ENCODE data around the gene TBX10.
"Not testable (repeated sequence)": the region's sequence is repeated elsewhere in the genome, so short reads cannot be mapped to it uniquely, and the experiment has no call there.

The TBX10 gene

GRCh38 chr11:67667490-67668191, 28.1 kb upstream of the TBX10 start:
- ATAC-seq: peak; percentile 81
- Mint-ChIP-seq H3K36me3 (no peaks in the 10 kb centered on the region), H3K4me1 (peaks cover 6% of the 10 kb centered on the region), H3K27me3 (peaks cover 22% of the 10 kb centered on the region), H3K27ac (no peak overlapping the region), H3K4me3 (no peak overlapping the region), H3K9me3 (no peaks in the 10 kb centered on the region)

DNA sequence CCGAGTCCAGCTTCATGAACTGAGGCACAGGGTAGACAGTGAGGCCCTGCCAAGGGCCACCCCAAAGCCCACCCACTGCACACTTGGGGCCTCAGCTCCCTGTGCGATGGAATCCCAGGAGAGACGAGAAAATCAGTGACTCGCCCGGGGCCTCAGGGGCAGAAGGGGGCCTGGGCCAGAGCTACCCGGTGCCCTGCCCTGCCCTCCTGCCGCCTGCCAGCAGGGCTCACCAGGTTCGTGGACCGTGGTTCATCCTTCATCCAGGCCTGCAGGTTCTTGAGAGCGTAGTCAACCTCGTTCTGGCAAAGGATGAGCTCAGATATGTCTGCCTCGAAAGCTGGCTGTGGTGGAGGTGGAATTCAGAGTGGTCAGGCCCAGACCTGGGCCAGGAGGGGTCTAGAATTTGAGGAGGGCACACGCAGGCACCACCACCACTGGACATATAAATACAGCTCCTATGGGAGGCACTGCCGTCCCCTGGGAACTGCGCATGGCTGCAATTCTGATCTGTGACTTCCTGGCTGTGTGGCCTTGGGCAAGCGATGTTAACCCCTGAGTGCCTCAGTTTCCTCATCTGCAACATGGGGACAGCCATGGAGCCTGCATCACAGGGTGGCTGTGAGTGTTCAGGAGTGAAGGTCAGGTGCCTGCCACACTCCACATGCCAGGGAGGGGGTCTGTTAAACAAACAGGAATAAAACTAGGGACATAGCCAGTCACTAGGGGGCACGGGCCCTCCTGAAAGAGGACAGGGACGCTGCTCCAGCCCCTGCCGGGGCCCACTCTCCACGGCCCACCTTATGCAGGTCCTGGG, 27.3 kb upstream of the TBX10 start:
- Mint-ChIP-seq H3K27me3 (peaks cover 17% of the 10 kb centered on the region), H3K36me3 (no peaks in the 10 kb centered on the region), H3K4me1 (peaks cover 6% of the 10 kb centered on the region), H3K9me3 (no peaks in the 10 kb centered on the region), H3K27ac (no peak overlapping the region), H3K4me3 (no peak overlapping the region)
- peak; percentile 27 for ATAC-seq

DNA sequence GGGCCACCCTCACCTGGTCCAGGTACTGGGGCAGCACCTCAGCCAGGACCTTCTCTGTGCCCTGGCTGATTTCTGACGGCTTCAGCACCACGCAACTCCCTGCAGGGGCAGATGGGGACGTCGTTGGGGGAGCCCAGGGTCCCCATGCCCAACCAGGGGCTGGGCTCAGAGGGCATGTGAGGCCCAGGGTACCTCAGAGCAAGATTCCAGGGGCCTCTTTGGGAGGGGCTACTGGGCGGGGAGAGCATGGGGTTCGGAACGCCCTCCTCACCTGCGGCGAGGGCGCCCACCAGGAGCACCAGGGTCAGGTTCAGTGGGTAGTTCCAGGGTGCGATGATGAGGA, 26.7 kb upstream of the TBX10 start:
- H3K27me3 Mint-ChIP-seq: peaks cover 17% of the 10 kb centered on the region
- no peak for ATAC-seq
- no peaks in the 10 kb centered on the region for H3K36me3 Mint-ChIP-seq
- H3K9me3 Mint-ChIP-seq: no peaks in the 10 kb centered on the region
- H3K27ac Mint-ChIP-seq: no peak overlapping the region
- H3K4me3 Mint-ChIP-seq: no peak overlapping the region
- H3K4me1 Mint-ChIP-seq: peaks cover 6% of the 10 kb centered on the region

GRCh38 chr11:67665541-67666302, 26.2 kb upstream of the TBX10 start:
- Mint-ChIP-seq H3K4me1 (peaks cover 6% of the 10 kb centered on the region), H3K9me3 (no peaks in the 10 kb centered on the region), H3K27ac (no peak overlapping the region), H3K4me3 (no peak overlapping the region), H3K36me3 (no peaks in the 10 kb centered on the region), H3K27me3 (peaks cover 12% of the 10 kb centered on the region)
- no peak for ATAC-seq

GRCh38 chr11:67664696-67665540, 25.4 kb upstream of the TBX10 start:
- no peak for ATAC-seq
- Mint-ChIP-seq H3K27ac (no peak overlapping the region), H3K4me3 (no peak overlapping the region), H3K27me3 (peaks cover 5% of the 10 kb centered on the region), H3K36me3 (no peaks in the 10 kb centered on the region), H3K9me3 (no peaks in the 10 kb centered on the region), H3K4me1 (peaks cover 6% of the 10 kb centered on the region)

DNA sequence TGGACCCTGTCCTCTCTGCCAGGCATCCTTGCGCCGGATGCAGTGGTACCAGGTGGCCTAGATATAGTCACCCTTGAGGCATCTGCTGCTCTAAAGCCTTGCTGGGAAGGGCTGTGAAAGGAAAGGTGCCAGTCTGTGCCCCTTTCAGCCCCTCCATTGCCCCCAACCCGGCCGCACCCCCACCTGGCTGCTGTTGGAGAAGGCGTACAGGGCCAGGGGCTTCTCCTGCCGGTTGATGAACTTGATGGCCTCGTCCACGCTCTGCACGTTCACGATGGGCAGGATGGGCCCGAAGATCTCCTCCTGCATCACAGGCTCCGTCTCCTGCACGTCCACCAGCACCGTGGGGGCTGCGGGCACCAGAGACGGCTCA, 24.6 kb upstream of the TBX10 start:
- Mint-ChIP-seq H3K4me3 (no peak overlapping the region), H3K9me3 (no peaks in the 10 kb centered on the region), H3K36me3 (no peaks in the 10 kb centered on the region), H3K27ac (no peak overlapping the region), H3K4me1 (peaks cover 6% of the 10 kb centered on the region), H3K27me3 (peaks cover 5% of the 10 kb centered on the region)
- no peak for ATAC-seq

DNA sequence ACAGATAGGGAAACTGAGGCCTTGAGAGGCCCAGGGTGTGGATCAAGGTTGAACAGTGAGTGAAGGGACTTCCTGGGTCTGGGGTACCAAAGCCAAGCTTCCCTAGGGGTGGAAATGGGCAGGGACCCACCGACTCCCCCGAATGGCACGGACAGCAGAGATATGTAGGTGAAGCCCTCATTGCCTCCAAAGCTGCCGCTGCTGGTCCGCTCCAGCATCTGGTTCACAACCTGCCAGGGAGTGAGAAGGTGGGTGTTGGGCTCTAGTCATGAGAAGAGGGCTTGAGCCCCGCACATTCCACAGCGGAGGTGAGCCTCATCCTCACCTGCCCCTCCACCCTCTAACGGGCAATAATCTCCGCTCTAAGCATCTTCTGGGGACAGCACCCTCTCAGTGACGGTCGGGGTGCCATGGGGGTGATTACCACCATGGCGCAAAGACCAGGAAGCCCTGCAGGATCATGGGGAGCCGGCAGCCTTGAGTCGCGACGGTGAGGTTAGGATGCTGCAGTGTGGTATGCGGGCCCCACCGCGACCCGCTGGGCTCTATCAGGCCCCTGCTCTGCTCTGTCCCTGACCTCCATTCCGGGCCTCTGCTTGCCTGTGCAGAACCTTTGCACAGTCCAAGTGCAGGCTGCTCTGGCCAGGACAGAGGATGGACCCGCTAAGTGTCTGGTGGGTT, 24.1 kb upstream of the TBX10 start:
- H3K27me3 Mint-ChIP-seq: peaks cover 5% of the 10 kb centered on the region
- peaks cover 12% of the 10 kb centered on the region for H3K4me1 Mint-ChIP-seq
- no peak overlapping the region for H3K4me3 Mint-ChIP-seq
- no peak overlapping the region for H3K27ac Mint-ChIP-seq
- H3K9me3 Mint-ChIP-seq: no peaks in the 10 kb centered on the region
- no peak for ATAC-seq
- no peaks in the 10 kb centered on the region for H3K36me3 Mint-ChIP-seq

DNA sequence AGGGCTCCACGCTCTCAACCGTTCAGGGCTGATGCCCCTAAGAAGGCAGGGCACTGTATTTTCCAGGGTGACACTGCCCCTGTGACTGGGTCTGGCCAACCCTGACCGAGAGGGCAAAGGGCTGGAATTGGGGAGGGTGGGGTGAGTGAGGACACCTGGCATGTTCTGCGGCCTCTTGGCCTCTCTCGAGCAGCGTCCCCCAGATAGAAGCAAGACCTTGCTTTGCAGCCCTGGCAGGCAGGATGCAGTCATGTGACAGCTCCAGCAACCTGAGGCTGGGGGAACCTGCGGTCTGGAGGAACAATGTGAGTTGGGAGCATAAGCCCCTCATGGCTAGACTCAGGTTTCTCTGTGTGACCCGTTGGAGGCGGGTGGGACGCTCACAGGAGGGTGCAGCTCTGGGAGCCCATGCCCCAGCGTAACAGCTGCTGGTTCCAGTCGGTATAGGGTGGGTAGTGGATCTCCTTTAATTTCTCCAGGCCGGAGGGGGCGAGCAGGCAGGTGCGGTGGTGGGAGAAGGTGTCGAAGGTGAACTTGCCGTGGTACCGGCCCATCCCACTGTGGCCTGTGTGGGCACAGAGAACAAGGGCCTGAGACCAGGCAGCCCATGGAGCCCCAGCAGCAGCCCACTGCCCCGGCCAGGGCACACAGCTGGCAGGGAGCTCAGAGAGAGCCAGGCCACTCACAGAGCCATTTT, 23.4 kb upstream of the TBX10 start:
- ATAC-seq: no peak
- Mint-ChIP-seq H3K27me3 (peaks cover 5% of the 10 kb centered on the region), H3K36me3 (no peaks in the 10 kb centered on the region), H3K27ac (no peak overlapping the region), H3K4me1 (peaks cover 14% of the 10 kb centered on the region), H3K9me3 (no peaks in the 10 kb centered on the region), H3K4me3 (no peak overlapping the region)

DNA sequence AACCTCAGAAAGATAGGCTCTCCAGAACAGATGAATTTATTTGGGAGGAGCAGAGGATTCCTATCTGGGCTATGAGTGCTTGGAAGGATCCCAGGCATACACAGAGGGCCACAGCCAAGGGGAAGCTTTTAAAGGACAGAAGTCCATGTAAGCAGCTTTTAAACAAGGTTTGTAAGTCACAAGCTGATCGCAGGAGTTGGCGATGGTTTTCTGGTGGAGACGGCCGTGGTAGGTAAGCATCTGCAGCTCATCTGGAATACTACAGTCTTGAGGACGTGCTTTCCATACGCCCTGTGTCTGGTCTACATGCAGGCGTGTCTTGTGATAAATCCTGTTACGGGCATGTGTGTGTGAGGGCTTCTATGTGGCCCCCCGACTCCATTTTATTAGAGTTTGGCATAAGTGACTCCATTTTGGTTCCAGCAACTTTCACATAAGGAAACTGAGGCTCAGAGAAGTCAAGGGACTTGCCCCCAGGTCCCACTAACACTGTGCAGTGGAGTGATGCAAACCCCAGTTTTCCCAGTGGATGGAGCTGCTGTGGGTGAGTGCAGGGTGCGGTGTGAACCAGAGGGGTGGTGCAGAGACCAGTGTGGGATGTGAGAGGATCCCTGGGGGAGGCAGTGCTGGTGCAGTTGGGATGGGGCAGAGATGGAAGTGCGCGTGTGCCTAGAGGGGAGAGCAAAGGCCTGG, 22.7 kb upstream of the TBX10 start:
- Mint-ChIP-seq H3K36me3 (no peaks in the 10 kb centered on the region), H3K9me3 (no peaks in the 10 kb centered on the region), H3K4me3 (no peak overlapping the region), H3K4me1 (peaks cover 13% of the 10 kb centered on the region), H3K27me3 (peaks cover 5% of the 10 kb centered on the region), H3K27ac (no peak overlapping the region)
- no peak for ATAC-seq

DNA sequence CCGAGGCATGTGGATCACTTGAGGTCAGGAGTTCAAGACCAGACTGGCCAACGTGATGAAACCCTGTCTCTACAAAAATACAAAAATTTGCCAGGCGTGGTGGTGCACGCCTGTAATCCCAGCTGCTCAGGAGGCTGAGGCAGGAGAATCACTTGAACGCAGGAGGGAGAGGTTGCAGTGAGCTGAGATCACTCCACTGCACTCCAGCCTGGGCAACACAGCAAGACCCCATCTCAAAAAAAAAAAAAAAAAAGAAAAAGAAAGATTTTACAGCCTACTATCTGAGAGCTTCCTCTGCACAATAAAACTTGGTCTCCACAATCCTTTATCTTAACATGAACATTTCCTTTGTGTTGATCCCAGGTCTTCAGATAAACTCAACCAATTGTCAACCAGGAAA, 21.2 kb upstream of the TBX10 start:
- H3K27ac Mint-ChIP-seq: not testable (repeated sequence)

GRCh38 chr11:67659651-67660165, 20.1 kb upstream of the TBX10 start:
- H3K4me3 Mint-ChIP-seq, H3K27ac Mint-ChIP-seq, H3K4me1 Mint-ChIP-seq, ATAC-seq, H3K36me3 Mint-ChIP-seq, H3K9me3 Mint-ChIP-seq, H3K27me3 Mint-ChIP-seq: not testable (repeated sequence)

More for the DNA sequence above, 21.2 kb upstream of the TBX10 start:
- H3K36me3 Mint-ChIP-seq, ATAC-seq, H3K4me3 Mint-ChIP-seq, H3K4me1 Mint-ChIP-seq, H3K27me3 Mint-ChIP-seq, H3K9me3 Mint-ChIP-seq: not testable (repeated sequence)

DNA sequence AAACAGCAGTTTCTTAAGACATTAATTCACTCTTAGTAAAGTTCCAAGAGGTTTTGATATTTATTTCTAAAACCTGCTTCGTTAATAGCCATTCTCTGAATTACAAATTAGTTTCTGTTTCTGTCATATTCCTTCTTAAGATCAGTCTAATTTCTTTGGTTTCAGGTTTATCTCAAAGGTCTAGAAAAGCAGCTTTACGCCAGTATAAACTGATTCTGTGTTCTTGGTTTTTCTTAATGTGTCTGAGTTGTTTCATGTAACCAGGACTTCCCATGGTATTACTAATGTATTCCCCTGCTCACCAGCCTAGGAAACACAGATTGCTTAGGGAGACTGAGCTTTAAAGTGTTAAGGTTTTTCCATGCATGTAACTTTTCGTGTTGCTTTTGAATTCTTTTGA, 17.7 kb upstream of the TBX10 start:
- Mint-ChIP-seq H3K4me1 (peaks cover 8% of the 10 kb centered on the region), H3K27me3 (no peaks in the 10 kb centered on the region), H3K9me3 (peaks cover 3% of the 10 kb centered on the region), H3K27ac (no peak overlapping the region), H3K36me3 (no peaks in the 10 kb centered on the region), H3K4me3 (no peak overlapping the region)
- no peak for ATAC-seq

GRCh38 chr11:67656278-67656922, 16.8 kb upstream of the TBX10 start:
- no peaks in the 10 kb centered on the region for H3K27me3 Mint-ChIP-seq
- no peaks in the 10 kb centered on the region for H3K36me3 Mint-ChIP-seq
- H3K9me3 Mint-ChIP-seq: peaks cover 3% of the 10 kb centered on the region
- H3K27ac Mint-ChIP-seq: no peak overlapping the region
- peaks cover 8% of the 10 kb centered on the region for H3K4me1 Mint-ChIP-seq
- H3K4me3 Mint-ChIP-seq: no peak overlapping the region
- peak; percentile 51 for ATAC-seq

All from stimulated activated memory B cell treated with anti-CD40 and anti-IgM and Interleukin-4, amounts not matched to agents 10 μg/mL and 1 μg/mL and 100 μg/mL, for 72 hours (primary cell).